ENCODE measurements around the gene USHBP1.

The USHBP1 gene

DNA sequence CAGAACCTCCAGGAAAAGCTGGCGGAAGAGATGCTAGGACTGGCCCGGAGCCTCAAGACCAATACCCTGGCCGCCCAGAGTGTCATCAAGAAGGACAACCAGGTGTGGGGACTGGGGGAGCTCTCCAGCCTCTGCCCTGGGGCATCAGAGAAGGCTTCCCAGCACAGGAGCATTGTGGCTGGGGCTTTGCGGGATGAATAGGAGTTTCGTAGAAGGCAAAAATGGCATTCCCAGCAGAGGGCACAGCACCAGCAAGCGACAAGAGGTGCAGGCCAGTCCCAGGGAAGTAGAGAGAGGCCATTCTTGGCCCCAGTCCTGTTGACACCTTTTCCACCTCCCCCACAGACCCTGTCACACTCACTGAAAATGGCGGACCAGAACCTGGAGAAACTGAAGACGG lies 45.3 kb downstream of the USHBP1 start:
- H3K36me3 ChIP-seq: no peaks in the 10 kb centered on the region
- H3K4me1 ChIP-seq: peaks cover 5% of the 10 kb centered on the region; the same call in 1 of the 2 replicates
- no peaks in the 10 kb centered on the region for H3K27me3 ChIP-seq
- H3K9me3 ChIP-seq: no peaks in the 10 kb centered on the region
- H3K4me3 ChIP-seq (ENCODE audit: low read depth, low read length): no peak overlapping the region
- DNase-seq: no peak
- TF ChIP-seq, protein P1, sequence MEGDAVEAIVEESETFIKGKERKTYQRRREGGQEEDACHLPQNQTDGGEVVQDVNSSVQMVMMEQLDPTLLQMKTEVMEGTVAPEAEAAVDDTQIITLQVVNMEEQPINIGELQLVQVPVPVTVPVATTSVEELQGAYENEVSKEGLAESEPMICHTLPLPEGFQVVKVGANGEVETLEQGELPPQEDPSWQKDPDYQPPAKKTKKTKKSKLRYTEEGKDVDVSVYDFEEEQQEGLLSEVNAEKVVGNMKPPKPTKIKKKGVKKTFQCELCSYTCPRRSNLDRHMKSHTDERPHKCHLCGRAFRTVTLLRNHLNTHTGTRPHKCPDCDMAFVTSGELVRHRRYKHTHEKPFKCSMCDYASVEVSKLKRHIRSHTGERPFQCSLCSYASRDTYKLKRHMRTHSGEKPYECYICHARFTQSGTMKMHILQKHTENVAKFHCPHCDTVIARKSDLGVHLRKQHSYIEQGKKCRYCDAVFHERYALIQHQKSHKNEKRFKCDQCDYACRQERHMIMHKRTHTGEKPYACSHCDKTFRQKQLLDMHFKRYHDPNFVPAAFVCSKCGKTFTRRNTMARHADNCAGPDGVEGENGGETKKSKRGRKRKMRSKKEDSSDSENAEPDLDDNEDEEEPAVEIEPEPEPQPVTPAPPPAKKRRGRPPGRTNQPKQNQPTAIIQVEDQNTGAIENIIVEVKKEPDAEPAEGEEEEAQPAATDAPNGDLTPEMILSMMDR (IDR thresholded peaks at IDR 0.05; ENCODE audit: low read depth, low read length): no peak

DNA sequence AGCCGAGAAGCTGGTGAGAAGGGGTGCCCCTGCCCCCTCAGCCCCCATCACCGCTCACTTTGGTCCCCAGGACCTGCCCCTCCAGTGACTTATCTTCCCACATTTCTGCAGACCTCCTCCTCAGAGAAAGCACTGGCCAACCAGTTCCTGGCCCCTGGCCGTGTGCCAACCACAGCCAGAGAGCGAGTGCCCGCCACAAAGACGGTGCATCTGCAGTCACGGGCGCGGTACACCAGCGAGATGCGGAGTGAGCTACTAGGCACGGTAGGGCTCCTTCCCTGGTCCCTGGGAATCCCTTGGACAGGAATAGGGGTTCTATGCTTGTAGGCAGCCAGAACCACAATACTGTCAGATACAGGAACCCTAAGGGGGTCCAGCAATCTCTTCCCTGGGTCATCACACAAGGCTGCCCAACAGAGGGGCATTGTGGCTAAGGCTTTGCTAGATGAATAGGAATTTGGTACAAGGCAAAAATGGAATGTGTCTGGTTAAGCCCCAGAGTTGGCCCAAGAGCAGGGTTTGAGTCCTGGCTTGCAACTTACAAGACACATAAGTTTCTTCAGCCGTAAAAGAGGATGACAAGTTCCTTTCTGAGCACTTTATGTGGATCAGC lies 48.4 kb downstream of the USHBP1 start:
- Histone ChIP-seq H3K9me3 (no peaks in the 10 kb centered on the region), H3K4me1 (peaks cover 6% of the 10 kb centered on the region; the same call in 1 of the 2 replicates), H3K27me3 (no peaks in the 10 kb centered on the region), H3K4me3 (ENCODE audit: low read depth, low read length) (peak overlapping the region; percentile 74), H3K36me3 (no peaks in the 10 kb centered on the region)
- no peak for DNase-seq
- TF ChIP-seq, protein P1 (IDR thresholded peaks at IDR 0.05; ENCODE audit: low read depth, low read length): no peak

DNA sequence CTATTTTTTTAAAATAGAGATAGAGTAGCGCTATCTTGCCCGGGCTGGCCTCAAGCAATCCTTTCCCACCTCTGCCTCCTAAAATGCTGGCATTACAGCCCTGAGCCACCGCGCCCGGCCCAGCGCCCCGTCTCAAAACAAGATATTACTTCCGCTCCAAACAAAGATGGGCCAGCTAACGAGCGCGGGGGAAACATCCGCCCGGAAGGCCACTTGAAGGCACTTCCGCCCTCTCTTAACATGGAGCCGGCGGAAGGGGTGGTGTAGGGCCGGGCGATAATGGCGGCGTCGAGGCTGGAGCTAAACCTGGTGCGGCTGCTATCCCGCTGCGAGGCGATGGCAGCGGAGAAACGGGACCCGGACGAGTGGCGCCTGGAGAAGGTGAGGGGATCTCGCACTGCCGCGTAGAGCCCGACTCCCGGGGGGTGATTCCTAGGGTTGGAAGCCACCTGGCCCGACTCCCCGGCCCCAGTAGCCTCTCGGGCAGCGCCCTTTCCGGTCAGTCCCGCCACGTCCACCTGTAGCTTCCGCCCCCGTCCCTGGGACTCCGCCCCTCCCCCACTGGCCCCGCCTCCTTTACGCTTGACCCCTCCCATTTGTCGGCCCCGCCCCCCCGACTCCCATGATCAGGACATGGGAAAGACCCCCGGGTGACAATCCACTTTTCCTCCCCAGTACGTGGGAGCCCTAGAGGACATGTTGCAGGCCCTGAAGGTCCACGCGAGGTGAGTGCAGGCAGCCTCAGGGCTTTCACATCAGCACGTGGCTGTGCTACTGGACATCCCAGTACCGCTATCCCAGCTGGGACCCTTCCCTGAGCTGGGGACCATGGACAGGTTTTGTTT lies 49.2 kb downstream of the USHBP1 start, which contains the start of gene USE1:
Gene USE1 (plus strand): TSS at position 231 of the 845 bp plus-strand sequence. CDS start 49 bp downstream, at position 280.
- H3K36me3 ChIP-seq: no peaks in the 10 kb centered on the region
- H3K4me3 ChIP-seq (ENCODE audit: low read depth, low read length): peak within 1 kb of the TSS; percentile 74
- H3K27me3 ChIP-seq: no peaks in the 10 kb centered on the region
- peak; percentile 90 for DNase-seq
- peaks cover 6% of the 10 kb centered on the region; the same call in 1 of the 2 replicates for H3K4me1 ChIP-seq
- TF ChIP-seq, protein P1 (IDR thresholded peaks at IDR 0.05; ENCODE audit: low read depth, low read length): no peak
- no peaks in the 10 kb centered on the region for H3K9me3 ChIP-seq

DNA sequence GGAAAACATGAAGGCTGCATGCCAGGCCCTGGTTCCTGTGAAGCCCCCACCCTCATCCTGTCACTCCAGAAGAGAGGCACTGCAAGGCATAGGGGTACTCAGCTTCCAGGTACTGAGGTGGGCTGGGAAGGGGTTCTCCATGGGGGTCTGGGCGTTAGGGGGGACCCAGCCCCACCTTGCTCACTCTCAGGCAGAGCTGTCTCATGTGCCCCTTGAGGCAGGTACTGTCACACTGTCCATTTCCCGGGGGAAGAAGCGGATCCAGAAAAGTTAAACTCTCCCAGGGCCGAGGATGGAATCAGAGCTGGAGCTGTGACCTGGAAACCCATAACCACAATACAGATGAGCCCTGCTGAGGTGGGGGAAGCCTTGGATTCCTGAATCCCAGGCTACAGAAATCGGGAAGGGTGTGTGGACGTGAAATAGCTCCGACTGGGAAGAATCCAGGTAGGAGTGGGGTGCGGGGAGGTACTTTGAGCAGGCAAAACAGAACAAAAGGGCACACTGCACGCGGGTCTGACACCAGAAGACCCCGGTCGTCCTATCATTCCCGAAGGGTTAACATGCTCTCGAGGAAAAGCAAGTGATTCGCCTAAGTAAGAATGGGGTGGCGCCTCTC lies 49.9 kb downstream of the USHBP1 start:
- H3K36me3 ChIP-seq: no peaks in the 10 kb centered on the region
- DNase-seq: no peak
- H3K4me3 ChIP-seq (ENCODE audit: low read depth, low read length): peak overlapping the region; percentile 74
- H3K4me1 ChIP-seq: peaks cover 6% of the 10 kb centered on the region; the same call in 1 of the 2 replicates
- no peaks in the 10 kb centered on the region for H3K27me3 ChIP-seq
- H3K9me3 ChIP-seq: no peaks in the 10 kb centered on the region
- TF ChIP-seq, protein P1 (IDR thresholded peaks at IDR 0.05; ENCODE audit: low read depth, low read length): no peak

DNA sequence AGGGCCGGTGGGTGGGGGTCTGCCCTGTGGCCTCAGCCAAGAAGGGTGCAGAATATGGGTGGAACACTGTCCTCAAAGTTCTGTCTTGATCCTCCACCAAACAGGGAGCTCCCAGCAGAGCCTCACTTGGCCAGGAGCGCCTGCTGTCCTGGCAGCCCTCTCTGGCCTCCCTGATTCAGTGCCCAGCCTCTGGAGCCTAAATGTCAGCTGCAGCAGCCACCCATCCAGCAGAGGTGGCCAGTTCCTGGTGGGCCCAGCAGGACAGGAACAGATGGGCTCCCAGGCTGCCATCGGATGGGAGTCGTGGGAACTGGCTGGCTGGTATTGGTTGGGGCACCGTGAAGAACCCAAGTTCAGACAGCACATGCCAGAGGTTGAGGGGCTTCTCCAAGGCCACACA lies 51.2 kb downstream of the USHBP1 start:
- TF ChIP-seq, protein P1 (IDR thresholded peaks at IDR 0.05; ENCODE audit: low read depth, low read length): no peak
- Histone ChIP-seq H3K4me3 (ENCODE audit: low read depth, low read length) (no peak overlapping the region), H3K27me3 (no peaks in the 10 kb centered on the region), H3K4me1 (peaks cover 6% of the 10 kb centered on the region; the same call in 1 of the 2 replicates), H3K36me3 (no peaks in the 10 kb centered on the region), H3K9me3 (no peaks in the 10 kb centered on the region)
- no peak for DNase-seq

All from BE2C (cell line).